Hepatocyte (in vitro differentiated cells): ENCODE measurements around the gene AS3MT. TPM values are rescaled to one million over a fixed set of nuclear protein-coding genes. Genes with fewer than 3 reads are reported as not detected.

Experiments used
- DNase-seq: peaks from one replicate; pipeline ENCODE4 v3.0.0-alpha.2; 2016; ENCODE audit warnings: low spot score
- H2AFZ ChIP-seq: fragments of 200-600 bp; sonication (generic); 2 replicates; pipeline ENCODE4 v1.6.0; 2016; ENCODE audit warnings: antibody characterized with exemption, mild to moderate bottlenecking
- H3K27ac ChIP-seq: fragments of 200-600 bp; sonication (generic); 2 replicates; pipeline ENCODE4 v1.5.1; 2016; ENCODE audit warnings: mild to moderate bottlenecking
- H3K27me3 ChIP-seq: fragments of 200-600 bp; sonication (generic); 2 replicates; pipeline ENCODE4 v1.6.1; 2016
- H3K36me3 ChIP-seq: fragments of 200-600 bp; sonication (generic); replicated peaks from 2 replicates; pipeline ENCODE4 v1.5.1; 2016; ENCODE audit warnings: low read depth; ENCODE audit not compliant: insufficient read depth
- H3K4me1 ChIP-seq: fragments of 200-600 bp; sonication (generic); 2 replicates; pipeline ENCODE4 v1.5.1; 2016; ENCODE audit warnings: mild to moderate bottlenecking, moderate library complexity; ENCODE audit not compliant: insufficient read depth
- H3K4me2 ChIP-seq: fragments of 200-600 bp; sonication (generic); 2 replicates; pipeline ENCODE4 v1.6.0; 2016
- H3K4me3 ChIP-seq: fragments of 200-600 bp; sonication (generic); 2 replicates; pipeline ENCODE4 v1.5.1; 2016; ENCODE audit warnings: mild to moderate bottlenecking
- H3K79me2 ChIP-seq: fragments of 200-600 bp; sonication (generic); 2 replicates; pipeline ENCODE4 v1.6.0; 2017; ENCODE audit warnings: mild to moderate bottlenecking
- H3K9me2 ChIP-seq: fragments of 200-600 bp; sonication (generic); replicated peaks from 2 replicates; pipeline ENCODE4 v1.6.0; 2017; ENCODE audit warnings: mild to moderate bottlenecking; ENCODE audit not compliant: insufficient read depth
- H3K9me3 ChIP-seq: fragments of 200-600 bp; sonication (generic); 2 replicates; pipeline ENCODE4 v1.5.1; 2016; ENCODE audit warnings: low read depth, mild to moderate bottlenecking
- H4K20me1 ChIP-seq: fragments of 200-600 bp; sonication (generic); 2 replicates; pipeline ENCODE4 v1.6.0; 2016; ENCODE audit warnings: mild to moderate bottlenecking; ENCODE audit not compliant: insufficient read depth, poor library complexity, severe bottlenecking
- EZH2 ChIP-seq: fragments of 200-600 bp; sonication (generic); IDR thresholded peaks from 2 replicates; pipeline ENCODE4 v1.6.1; 2016; ENCODE audit warnings: antibody characterized with exemption, mild to moderate bottlenecking, borderline replicate concordance
- EZH2phosphoT487 ChIP-seq: fragments of 200-600 bp; sonication (generic); IDR thresholded peaks from one replicate; pipeline ENCODE4 v1.6.1; 2018; ENCODE audit warnings: antibody characterized with exemption, mild to moderate bottlenecking, low read depth, moderate library complexity; ENCODE audit not compliant: unreplicated experiment, severe bottlenecking
- WGBS: methylation state at CpG from one replicate; pipeline ENCODE4 v1.1.6; 2016; ENCODE audit warnings: low lambda C conversion rate; ENCODE audit errors: missing lambda C conversion rate; 5-methylcytosine and 5-hydroxymethylcytosine counted together
- polyA plus RNA-seq: library from polyadenylated mRNA; unstranded; fragments of >200 nt; fragmentation: Nextera tagmentation; extraction: Ambion mirVana; gene quantifications from 2 replicates; pipeline ENCODE4 v1.2.1, GENCODE V29; 2016
- small RNA-seq: library from RNA; depleted of rRNA; stranded (forward); fragments of <200 nt; gene quantifications from one replicate; pipeline ENCODE3, GENCODE V24; 2014
- total RNA-seq: library from RNA; depleted of rRNA; stranded (reverse); fragments of >200 nt; gene quantifications from 2 replicates; pipeline ENCODE4 v1.2.3, GENCODE V29; 2014
- TF ChIP-seq, protein P1 (sequence below): fragments of 200-600 bp; sonication (generic); IDR thresholded peaks from 2 replicates; pipeline ENCODE4 v1.5.1; 2016; ENCODE audit warnings: antibody characterized with exemption, mild to moderate bottlenecking; ENCODE audit not compliant: poor library complexity

Gene AS3MT
- total and polyA plus RNA-seq, 2 experiments from 2014 or later = 3.8 to 9.0 TPM

DNA sequence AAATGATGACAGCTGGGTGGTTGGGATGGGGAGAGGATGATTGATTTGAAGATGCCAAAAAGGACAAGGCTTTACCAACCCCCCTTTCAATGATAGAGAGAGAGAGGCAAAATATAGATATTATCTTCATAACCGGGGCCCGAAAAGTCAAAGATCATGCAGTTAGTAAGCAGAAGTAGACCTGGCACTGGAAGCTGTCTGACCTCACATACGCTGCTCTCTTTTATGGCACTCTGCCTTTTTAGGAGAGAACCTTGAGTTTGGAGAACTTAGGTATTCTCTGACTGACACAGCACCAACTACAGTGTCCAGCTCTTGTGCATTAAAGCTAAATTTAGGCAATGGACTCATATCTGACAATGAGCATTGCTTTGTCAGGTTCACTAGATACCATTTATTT is 79.5 kb downstream of the AS3MT start:
- Histone ChIP-seq H3K4me3 (no peak overlapping the region), H3K27ac (no peak overlapping the region), H4K20me1 (no peaks in the 10 kb centered on the region), H3K27me3 (no peaks in the 10 kb centered on the region), H3K36me3 (no peaks in the 10 kb centered on the region), H2AFZ (no peak overlapping the region), H3K9me3 (no peaks in the 10 kb centered on the region), H3K4me1 (peaks cover 13% of the 10 kb centered on the region), H3K4me2 (no peak overlapping the region), H3K9me2 (no peaks in the 10 kb centered on the region), H3K79me2 (no peaks in the 10 kb centered on the region)
- WGBS = 87% methylated on average over 3 of the region's 3 CpGs
- TF ChIP-seq, protein P1, sequence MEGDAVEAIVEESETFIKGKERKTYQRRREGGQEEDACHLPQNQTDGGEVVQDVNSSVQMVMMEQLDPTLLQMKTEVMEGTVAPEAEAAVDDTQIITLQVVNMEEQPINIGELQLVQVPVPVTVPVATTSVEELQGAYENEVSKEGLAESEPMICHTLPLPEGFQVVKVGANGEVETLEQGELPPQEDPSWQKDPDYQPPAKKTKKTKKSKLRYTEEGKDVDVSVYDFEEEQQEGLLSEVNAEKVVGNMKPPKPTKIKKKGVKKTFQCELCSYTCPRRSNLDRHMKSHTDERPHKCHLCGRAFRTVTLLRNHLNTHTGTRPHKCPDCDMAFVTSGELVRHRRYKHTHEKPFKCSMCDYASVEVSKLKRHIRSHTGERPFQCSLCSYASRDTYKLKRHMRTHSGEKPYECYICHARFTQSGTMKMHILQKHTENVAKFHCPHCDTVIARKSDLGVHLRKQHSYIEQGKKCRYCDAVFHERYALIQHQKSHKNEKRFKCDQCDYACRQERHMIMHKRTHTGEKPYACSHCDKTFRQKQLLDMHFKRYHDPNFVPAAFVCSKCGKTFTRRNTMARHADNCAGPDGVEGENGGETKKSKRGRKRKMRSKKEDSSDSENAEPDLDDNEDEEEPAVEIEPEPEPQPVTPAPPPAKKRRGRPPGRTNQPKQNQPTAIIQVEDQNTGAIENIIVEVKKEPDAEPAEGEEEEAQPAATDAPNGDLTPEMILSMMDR = no peak
- TF ChIP-seq EZH2 = no peak
- TF ChIP-seq EZH2phosphoT487 = no peak
- DNase-seq = no peak

- no peak overlapping the region for H3K4me3 ChIP-seq
- TF ChIP-seq EZH2 = no peak
- TF ChIP-seq, protein P1 = no peak
- no peak overlapping the region for H3K4me2 ChIP-seq
- H2AFZ ChIP-seq = no peak overlapping the region
- H3K9me2 ChIP-seq = no peaks in the 10 kb centered on the region
- no peaks in the 10 kb centered on the region for H3K36me3 ChIP-seq
- H3K27me3 ChIP-seq = no peaks in the 10 kb centered on the region
- H3K4me1 ChIP-seq = peaks cover 13% of the 10 kb centered on the region
- no peak overlapping the region for H3K27ac ChIP-seq
- H3K79me2 ChIP-seq = no peaks in the 10 kb centered on the region
- H4K20me1 ChIP-seq = no peaks in the 10 kb centered on the region
- no peak for DNase-seq
- no peaks in the 10 kb centered on the region for H3K9me3 ChIP-seq
- WGBS = 94% methylated on average over 4 of the region's 4 CpGs
These were observed 80.6 kb downstream of the AS3MT start for GRCh38 chr10:102949916-102950315.

- Histone ChIP-seq H3K4me2 (no peak overlapping the region), H3K9me2 (no peaks in the 10 kb centered on the region), H3K4me3 (no peak overlapping the region), H2AFZ (no peak overlapping the region), H4K20me1 (no peaks in the 10 kb centered on the region), H3K27me3 (no peaks in the 10 kb centered on the region), H3K27ac (no peak overlapping the region), H3K4me1 (peaks cover 6% of the 10 kb centered on the region), H3K79me2 (no peaks in the 10 kb centered on the region), H3K36me3 (no peaks in the 10 kb centered on the region), H3K9me3 (no peaks in the 10 kb centered on the region)
- no peak for DNase-seq
- whole genome bisulfite sequencing = 92% methylated on average over 3 of the region's 3 CpGs
- TF ChIP-seq, protein P1 = no peak
- TF ChIP-seq EZH2 = no peak
- TF ChIP-seq EZH2phosphoT487 = no peak
These were observed 82.0 kb downstream of the AS3MT start for GRCh38 chr10:102951316-102951715.

Small RNA genes lying within 50 kb of the gene (small RNA-seq; reads per million reads assigned to genes)
- gene AS3MT (not detected), gene RF00026 (not detected)

Other genes starting within 250 kb of the AS3MT start
- gene TRIM8, start 225.0 kb upstream of the AS3MT start, total RNA-seq = 41.3 and 53.3 TPM in 2 replicates
- gene TRIM8, start 225.0 kb upstream of the AS3MT start, polyA plus RNA-seq = 61.2 and 63.4 TPM in 2 replicates
- 6.4 and 9.6 TPM in 2 replicates for gene ARL3, start 155.1 kb upstream of the AS3MT start, total RNA-seq
- 16.5 and 18.5 TPM in 2 replicates for gene ARL3, start 155.1 kb upstream of the AS3MT start, polyA plus RNA-seq
- 6.2 and 17.5 TPM in 2 replicates for gene SFXN2, start 154.8 kb upstream of the AS3MT start, total RNA-seq
- 12.3 and 15.7 TPM in 2 replicates for gene SFXN2, start 154.8 kb upstream of the AS3MT start, polyA plus RNA-seq
- gene WBP1L, start 125.5 kb upstream of the AS3MT start, total RNA-seq = 57.1 and 57.8 TPM in 2 replicates
- 21.6 and 24.5 TPM in 2 replicates for gene WBP1L, start 125.5 kb upstream of the AS3MT start, polyA plus RNA-seq
- gene CYP17A1, start 32.1 kb upstream of the AS3MT start, total RNA-seq = not detected in 2 replicates
- not detected in 2 replicates for gene CYP17A1, start 32.1 kb upstream of the AS3MT start, polyA plus RNA-seq
- gene BORCS7, start 15.2 kb upstream of the AS3MT start, total RNA-seq = 53.2 and 61.4 TPM in 2 replicates
- gene BORCS7, start 15.2 kb upstream of the AS3MT start, polyA plus RNA-seq = 31.8 and 42.0 TPM in 2 replicates
- gene CNNM2, start 48.8 kb downstream of the AS3MT start, total RNA-seq = 4.7 and 9.8 TPM in 2 replicates
- gene CNNM2, start 48.8 kb downstream of the AS3MT start, polyA plus RNA-seq = 3.8 and 6.8 TPM in 2 replicates